Measurements from ENCODE around the gene DUSP12.
A peak's percentile ranks its signal among the peaks of the same experiment; 100 is the strongest.
"Not testable (repeated sequence)": the region's sequence is repeated elsewhere in the genome, so short reads cannot be mapped to it uniquely, and the experiment has no call there.

Gene DUSP12

GRCh38 chr1:161727256-161727924 is 22.2 kb upstream of the DUSP12 start:
- DNase-seq (ENCODE audit: low spot score): no peak

DNA sequence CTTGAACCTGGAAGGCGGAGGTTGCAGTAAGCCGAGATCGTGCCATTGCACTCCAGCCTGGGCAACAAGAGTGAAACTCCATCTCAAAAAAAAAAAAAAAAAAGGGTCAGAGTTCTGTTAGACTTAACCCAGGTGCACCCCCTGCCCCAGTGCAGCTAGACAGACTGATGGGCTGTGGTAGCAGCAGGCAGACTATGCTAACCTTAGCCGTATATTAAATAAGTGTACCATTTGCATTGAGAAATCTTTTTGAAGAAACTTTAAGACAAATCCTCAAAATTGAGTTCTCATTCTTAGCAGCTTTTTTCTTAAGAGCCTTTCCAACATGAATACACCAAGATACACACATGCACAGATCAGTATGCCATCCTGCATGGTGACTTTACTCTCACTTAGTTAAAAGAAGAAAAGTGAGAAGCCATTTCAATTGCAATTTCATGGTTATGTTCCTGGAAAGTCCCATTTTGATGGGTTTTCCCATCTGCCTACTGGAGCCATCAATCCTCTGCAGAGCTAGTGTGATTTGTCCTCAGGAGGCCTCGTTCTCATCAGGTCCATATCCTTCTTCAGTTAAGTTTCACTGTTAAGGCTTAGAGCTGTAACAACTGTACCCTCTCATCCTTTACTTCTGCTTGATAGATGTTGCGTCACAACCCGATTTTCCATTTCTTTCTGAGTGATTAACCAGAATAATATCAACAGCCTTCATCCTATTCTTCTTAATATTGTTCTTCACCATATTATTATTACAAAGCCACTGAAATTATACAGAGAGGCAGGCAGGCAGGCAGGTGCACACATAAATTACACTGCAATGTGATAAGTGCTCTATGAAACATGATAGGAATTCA is 21.0 kb upstream of the DUSP12 start:
- DNase-seq (ENCODE audit: low spot score): no peak

- DNase-seq (ENCODE audit: low spot score): no peak
Measured at GRCh38 chr1:161730050-161730564, 19.5 kb upstream of the DUSP12 start.

DNA sequence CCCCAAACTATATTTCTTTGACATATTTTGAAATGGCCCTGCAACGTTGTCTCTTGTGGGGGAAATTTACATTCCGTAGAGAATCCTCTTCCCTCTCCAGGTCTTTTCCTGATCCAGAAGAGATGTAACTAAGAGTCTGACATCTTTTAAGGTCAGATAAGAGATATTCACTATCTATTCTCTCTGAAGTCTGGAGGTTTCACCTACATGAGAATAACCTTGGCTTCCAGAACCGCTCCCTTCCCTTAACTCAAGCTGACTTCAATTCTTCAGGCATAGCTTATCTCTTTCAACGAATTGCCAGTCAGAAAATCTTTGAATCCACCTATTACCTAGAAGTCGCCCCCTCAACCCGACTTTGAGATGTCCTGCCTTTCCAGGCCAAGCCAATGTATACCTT is 18.3 kb upstream of the DUSP12 start:
- DNase-seq (ENCODE audit: low spot score): no peak

GRCh38 chr1:161731981-161732718 is 17.4 kb upstream of the DUSP12 start:
- DNase-seq (ENCODE audit: low spot score): no peak

- DNase-seq (ENCODE audit: low spot score): no peak
Measured at GRCh38 chr1:161733526-161733925, 16.1 kb upstream of the DUSP12 start.

GRCh38 chr1:161735837-161736236 is 13.7 kb upstream of the DUSP12 start:
- no peak for DNase-seq (ENCODE audit: low spot score)

DNA sequence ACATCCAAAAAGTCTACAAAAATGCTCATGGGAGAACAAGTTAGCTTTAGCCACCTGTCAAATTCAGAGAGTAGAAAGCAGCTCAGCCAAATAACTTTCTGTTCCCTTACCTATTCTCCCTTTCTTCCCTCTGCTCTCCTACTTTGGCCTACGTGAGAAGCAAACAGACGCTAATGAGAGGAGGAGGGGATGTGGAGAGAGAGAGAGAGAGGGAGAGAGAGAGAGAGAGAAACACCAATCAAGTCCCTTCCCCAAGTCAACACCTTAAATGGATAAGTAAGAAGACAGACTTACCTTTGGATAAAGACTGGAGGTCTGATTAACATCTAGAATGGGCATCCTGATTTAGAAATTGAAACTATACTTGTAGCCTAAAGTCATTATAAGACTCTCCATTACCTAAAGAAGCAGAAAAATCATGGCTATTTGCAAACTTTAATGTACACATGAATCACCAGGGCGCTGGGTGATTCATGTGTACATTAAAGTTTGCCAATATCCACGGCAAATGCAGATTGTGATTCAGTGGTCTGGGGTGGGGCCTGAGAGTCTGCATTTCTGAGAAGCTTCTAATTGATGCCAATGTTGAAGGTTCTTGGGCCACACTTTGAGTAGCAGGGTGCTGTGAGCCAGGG is 13.1 kb upstream of the DUSP12 start:
- DNase-seq (ENCODE audit: low spot score): no peak

GRCh38 chr1:161737625-161738024 is 12.0 kb upstream of the DUSP12 start:
- no peak for DNase-seq (ENCODE audit: low spot score)

GRCh38 chr1:161738627-161739287 is 10.8 kb upstream of the DUSP12 start:
- no peak for DNase-seq (ENCODE audit: low spot score)

DNA sequence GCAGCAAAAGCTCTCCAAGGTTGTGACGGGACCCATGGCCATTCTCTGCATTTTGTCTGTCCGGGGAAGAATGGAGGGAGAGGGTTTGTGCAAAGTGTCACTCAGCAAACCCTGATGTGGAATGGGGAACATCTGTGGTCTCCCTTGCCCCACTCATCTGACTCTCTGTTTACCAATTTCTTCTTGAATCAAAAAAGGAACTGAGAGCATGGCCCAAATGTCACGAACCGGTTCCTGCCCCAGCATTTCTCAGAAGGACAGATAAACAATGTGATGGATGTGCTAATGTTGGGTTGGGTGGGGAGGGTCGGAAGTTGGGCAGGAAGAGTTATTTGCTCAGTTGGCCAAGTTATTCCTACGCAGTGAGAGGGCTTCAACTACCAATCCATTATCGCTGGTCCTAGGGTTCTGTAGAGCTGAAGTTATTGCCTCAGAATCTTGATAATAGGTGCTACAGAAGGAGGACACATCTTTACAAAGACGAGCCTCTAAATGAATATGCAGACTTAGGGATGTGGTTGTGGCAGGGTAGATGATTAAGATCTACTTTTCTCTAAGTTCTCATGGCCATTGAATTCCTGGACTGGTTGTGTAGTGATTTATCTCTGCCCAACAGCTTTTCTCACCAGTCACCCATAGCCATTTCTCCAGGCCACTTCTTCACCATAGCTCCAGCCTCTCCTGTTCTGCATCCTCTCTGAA is 9.6 kb upstream of the DUSP12 start:
- DNase-seq (ENCODE audit: low spot score): no peak

GRCh38 chr1:161740921-161741320 is 8.7 kb upstream of the DUSP12 start:
- DNase-seq (ENCODE audit: low spot score): no peak

DNA sequence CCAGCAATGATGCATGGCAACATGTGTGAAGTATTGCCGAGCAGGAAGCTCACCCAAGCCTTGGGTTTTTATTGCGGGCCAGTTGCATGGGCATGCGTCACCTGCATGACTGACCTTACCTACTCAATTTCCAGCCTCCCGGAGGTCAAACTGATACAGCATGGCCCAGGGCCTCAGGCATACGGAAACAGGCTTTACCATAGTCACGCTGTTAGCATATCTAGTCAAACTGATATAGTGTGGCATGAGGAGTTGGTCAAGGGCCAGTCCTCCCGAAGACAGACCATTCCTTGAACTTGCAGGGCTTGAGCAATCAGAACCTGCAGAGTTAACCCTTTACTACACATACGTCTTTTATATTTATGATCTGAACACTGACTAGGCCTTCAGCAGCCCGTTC is 6.4 kb upstream of the DUSP12 start:
- no peak for DNase-seq (ENCODE audit: low spot score)

- no peak for DNase-seq (ENCODE audit: low spot score)
Measured at GRCh38 chr1:161747801-161748200, 1.8 kb upstream of the DUSP12 start.

- no peak for DNase-seq (ENCODE audit: low spot score)
Measured at GRCh38 chr1:161763522-161764098, 14.0 kb downstream of the DUSP12 start.

- peak; percentile 89 for DNase-seq (ENCODE audit: low spot score)
Measured at GRCh38 chr1:161766102-161766981, 16.8 kb downstream of the DUSP12 start, which contains the start of gene ATF6. Gene ATF6, plus strand, starts transcription at chr1:161766320. Its CDS starts 41 bp downstream, at chr1:161766361.

DNA sequence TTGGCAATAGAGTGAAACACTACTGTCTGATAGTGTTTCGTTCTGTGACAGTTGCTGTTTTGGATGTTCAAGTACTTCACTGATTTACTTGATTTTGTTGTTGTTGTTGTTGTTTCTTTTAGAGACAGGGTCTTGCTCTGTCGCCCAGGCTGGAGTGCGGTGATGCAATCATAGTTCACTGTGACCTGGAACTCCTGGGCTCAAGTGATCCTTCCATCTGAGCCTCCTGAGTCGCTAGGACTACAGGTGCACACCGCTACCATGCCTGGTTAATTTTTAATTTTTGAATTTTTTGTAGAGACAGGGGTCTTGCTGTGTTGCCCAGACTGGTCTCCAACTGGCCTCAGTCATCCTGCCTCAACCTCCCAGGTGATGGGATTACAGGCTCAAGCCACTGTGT is 18.9 kb downstream of the DUSP12 start:
- no peak for DNase-seq (ENCODE audit: low spot score)

DNA sequence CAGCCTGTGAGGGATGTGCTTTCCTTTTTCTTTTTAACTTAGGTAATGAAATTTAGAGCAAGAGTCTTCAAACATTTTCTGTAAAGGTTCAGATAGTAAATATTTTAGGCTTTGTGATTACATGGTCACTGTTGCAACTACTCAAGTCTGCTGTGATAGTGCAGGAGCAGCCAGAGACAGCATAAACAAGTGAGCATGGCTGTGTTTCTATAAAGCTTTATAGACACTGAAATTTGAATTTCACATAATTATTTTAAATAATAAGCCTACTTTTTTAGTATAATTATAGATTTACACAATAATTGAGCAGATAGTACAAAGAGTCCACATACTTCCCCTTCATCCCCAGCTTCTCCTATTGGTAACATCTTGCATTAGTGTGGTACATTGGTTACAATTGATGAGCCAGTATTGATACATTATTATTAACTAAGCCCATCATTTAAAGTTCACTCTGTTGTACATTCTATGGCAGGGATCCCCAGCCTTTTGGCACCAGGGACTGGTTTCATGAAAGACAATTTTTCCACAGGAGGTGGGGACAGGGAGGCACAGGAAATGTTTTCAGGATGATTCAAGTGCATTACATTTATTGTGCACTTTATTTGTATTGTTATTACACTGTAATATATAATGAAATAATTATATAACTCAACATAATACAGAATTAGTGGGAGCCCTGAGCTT is 19.5 kb downstream of the DUSP12 start:
- DNase-seq (ENCODE audit: low spot score): no peak

DNA sequence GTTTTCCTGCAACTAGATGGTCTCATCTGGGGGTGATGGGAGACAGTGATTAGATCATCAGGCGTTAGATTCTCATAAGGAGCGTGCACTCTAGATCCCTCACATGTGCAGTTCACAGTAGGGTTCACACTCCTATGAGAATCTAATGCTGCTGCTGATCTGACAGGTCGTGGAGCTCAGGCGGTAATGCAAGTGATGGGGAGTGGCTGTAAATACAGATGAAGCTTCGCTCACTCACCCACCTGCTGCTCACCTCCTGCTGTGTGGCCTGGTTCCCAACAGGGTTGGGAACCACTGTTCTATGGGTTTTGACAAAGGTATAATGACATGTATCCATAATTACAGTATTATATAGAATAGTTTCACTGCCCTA is 20.1 kb downstream of the DUSP12 start:
- not testable (repeated sequence) for DNase-seq (ENCODE audit: low spot score)

All from putamen (tissue), 1 donor.